Stimulated activated CD8-positive, alpha-beta memory T cell treated with anti-CD3 and anti-CD28 coated beads, Interleukin-15, amount 100 ng/mL, for 24 hours (primary cell): ENCODE data around the gene FOXL2NB.

ENCODE experiments used
- DNase-seq: peaks from one replicate; pipeline ENCODE4 v3.0.0-alpha.2; 2020; ENCODE audit warnings: low read depth

FOXL2NB gene

DNA sequence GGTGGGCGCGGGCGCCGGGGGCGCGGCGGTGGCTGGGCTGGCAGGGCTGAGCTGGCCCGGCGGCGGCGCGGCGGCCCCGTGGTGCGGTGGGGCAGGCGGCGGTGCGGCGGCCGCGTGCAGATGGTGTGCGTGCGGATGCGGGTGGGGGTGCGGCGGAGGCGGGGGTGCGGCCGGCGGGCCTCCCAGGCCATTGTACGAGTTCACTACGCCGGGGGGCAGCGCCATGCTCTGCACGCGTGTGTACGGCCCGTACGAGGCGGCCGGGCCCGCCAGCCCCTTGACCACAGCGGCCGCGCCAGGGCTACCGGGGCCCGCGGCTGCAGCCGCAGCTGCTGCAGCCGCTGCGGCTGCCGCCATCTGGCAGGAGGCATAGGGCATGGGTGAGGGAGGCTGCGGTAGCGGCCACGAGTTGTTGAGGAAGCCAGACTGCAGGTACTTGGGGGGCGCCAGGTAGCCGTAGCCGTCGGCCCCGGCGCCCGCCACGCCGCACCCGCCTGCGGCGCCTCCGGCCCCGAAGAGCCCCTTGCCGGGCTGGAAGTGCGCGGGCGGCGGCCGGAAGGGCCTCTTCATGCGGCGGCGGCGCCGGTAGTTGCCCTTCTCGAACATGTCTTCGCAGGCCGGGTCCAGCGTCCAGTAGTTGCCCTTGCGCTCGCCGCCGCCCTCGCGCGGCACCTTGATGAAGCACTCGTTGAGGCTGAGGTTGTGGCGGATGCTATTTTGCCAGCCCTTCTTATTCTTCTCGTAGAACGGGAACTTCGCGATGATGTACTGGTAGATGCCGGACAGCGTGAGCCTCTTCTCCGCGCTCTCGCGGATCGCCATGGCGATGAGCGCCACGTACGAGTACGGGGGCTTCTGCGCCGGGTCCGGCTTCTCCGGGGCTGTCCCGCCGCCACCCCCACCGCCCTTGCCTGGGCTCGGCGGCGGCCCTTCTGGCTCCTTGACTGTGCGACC lies 1.0 kb upstream of the FOXL2NB start:
- DNase-seq = no peak

GRCh38 chr3:138947495-138948121 lies 591 bp downstream of the FOXL2NB start:
- no peak for DNase-seq

GRCh38 chr3:138948371-138949001 lies 1.5 kb downstream of the FOXL2NB start:
- no peak for DNase-seq

DNA sequence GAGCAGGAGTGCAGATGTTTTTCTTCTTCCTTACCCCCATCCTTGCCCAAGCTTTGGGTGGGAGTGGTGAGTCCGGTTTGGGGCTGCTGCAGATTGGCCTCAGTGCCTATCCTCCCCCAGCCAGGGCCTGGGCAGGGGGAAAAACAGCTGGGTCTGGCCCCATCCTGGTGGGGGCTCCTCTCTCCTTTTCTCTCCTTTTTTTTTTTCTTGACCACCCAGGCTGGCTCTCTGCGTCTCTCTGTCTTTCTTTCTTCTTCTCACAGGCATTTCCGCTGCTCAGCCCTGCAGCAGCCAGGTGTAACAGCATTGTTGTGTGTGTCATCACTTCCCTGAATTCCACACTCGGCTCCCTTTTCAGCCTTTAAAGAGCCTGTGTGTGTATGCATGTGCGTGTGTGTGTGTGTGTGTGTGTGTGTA lies 2.0 kb downstream of the FOXL2NB start:
- no peak for DNase-seq

GRCh38 chr3:138949445-138950005 lies 2.5 kb downstream of the FOXL2NB start:
- DNase-seq = no peak

DNA sequence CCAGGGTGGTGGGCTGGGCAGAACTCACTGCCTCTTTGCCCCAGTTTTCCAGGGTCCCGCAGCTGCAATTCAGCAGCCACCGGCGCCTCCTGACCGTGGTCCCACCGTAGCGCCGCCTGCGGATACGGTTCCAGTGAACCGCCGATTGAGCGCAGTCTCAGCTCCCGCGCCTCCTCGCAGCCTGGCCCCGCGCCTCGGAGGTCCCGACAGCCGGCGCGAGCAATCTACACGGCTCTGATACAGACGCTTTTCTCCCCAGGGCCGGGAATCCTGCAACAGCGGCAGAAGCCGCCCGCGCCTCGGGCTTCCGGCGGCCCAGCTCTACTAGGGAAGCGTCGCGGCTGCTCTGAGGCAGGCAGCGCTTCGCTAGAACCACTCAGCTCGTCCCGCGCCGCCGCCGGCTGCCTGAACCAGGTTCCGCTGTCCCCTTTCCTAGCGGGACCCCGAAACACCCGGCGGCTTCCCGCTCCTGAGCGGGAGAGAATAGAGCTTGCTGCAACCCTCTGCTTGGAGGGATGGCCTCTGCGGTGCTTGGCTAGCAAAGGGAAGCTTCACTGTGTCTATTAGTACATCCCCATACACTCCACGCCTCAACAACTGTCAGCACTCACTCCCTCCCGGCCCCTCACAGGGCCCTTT lies 3.1 kb downstream of the FOXL2NB start:
- DNase-seq = no peak

- no peak for DNase-seq
Observed at GRCh38 chr3:138950701-138951100, 3.7 kb downstream of the FOXL2NB start.

GRCh38 chr3:138960417-138960852 lies 13.4 kb downstream of the FOXL2NB start:
- no peak for DNase-seq

- DNase-seq = no peak
Observed at GRCh38 chr3:138962854-138963560, 16.0 kb downstream of the FOXL2NB start.

GRCh38 chr3:138964264-138964663 lies 17.2 kb downstream of the FOXL2NB start:
- no peak for DNase-seq

GRCh38 chr3:138964923-138965322 lies 17.9 kb downstream of the FOXL2NB start:
- DNase-seq = no peak

GRCh38 chr3:138971766-138972320 lies 24.8 kb downstream of the FOXL2NB start:
- no peak for DNase-seq

GRCh38 chr3:138972941-138973340 lies 25.9 kb downstream of the FOXL2NB start:
- no peak for DNase-seq

GRCh38 chr3:138974462-138974861 lies 27.4 kb downstream of the FOXL2NB start:
- DNase-seq = no peak

DNA sequence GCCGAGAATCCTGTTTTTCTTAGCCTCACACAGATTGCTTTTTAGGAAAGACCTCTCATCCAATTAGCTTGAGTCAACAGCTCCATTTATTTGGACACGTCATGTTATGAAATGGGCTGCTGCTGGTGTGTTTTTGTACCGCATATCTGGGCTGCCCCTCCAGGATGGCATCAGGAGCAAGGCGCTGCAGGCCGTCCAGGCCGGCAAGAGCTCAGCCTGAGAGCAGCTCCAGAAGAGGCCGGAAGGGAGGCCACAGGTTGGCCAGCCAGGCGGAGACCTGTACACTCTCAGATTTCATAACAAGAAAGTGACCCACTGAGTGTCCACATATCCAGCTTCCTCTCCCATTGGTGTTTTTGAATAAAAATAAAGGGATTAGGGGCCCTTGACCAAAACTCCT lies 28.3 kb downstream of the FOXL2NB start:
- no peak for DNase-seq

GRCh38 chr3:138976047-138976446 lies 29.0 kb downstream of the FOXL2NB start:
- DNase-seq = no peak

- DNase-seq = no peak
Observed at GRCh38 chr3:138984816-138985215, 37.8 kb downstream of the FOXL2NB start.

DNA sequence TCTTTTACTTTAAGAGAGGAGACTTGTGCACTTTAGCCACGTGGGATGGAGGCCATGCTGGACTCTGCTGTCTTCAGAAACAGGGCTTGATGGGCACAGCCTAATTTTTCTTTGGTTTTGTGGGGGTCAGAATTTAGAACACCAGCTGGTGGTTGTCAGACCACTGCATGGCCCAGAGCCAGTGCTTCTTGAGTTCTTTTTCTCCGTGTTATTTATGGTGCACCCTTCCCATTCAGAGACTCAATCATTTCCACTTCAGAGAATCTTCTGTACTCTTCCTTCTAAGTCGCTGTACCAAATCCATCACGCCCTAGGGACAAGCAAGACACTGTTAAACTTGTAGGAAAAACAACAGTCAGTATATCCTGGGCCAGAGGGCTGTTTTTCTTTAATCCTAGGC lies 38.9 kb downstream of the FOXL2NB start:
- no peak for DNase-seq

- no peak for DNase-seq
Observed at GRCh38 chr3:138987181-138987580, 40.2 kb downstream of the FOXL2NB start.

DNA sequence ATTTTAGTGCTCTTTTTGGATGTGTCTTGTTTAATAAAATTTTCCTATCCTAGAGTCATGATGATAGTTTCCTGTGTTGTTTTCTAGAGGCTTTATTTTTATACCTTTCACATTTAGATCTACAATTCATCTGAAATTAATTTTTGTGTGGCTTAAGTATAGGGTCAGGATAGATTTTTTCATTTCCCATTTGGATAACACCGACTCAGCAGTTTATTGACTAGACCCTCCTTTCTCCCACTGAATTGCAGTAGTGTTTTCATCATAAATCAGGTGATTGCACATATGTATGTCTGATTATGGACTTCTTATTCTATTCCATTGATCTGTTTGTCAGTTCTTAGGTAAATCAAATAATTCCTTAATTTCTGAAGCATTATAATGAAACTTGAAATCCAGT lies 48.7 kb downstream of the FOXL2NB start:
- DNase-seq = no peak
